Germinal center (tissue), 1 donor: ENCODE measurements around the gene HSPA1L.
"Not testable (repeated sequence)": the region's sequence is repeated elsewhere in the genome, so short reads cannot be mapped to it uniquely, and the experiment has no call there.

Experiments
- DNase-seq: peaks from one replicate; pipeline ENCODE4 v3.0.0; 2012; ENCODE audit warnings: mixed read lengths, low spot score

HSPA1L gene

DNA sequence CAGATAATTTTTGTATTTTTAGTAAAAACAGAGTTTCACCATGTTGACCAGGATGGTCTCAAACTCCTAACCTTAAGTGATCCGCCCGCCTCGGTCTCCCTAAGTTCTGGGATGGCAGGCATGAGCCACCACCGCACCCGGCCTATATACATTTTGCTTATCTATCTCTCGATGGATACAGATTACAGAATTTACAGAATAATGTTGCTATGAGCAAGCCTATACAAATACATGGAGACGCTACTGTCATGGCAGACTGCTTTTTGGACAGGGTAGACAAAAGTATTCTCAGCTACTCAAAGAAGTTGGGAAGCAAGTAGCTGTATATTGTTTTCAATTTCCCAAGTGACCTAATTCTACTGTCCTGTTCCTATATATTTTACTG is 1.6 kb downstream of the HSPA1L start:
- DNase-seq: no peak

DNA sequence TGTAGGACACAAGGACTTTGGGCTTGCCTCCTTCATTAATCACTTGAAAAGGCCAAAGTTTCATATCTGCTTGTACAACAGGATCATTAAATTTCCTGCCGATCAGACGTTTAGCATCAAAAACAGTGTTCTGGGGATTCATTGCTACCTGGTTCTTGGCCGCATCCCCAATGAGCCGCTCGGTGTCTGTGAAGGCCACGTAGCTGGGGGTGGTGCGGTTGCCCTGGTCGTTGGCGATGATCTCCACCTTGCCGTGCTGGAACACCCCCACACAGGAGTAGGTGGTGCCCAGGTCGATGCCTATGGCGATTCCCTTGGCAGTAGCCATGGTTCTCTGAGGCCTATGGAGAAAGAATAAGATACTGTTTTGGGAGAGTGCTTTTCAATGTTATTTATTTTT is 3.4 kb downstream of the HSPA1L start:
- no peak for DNase-seq

DNA sequence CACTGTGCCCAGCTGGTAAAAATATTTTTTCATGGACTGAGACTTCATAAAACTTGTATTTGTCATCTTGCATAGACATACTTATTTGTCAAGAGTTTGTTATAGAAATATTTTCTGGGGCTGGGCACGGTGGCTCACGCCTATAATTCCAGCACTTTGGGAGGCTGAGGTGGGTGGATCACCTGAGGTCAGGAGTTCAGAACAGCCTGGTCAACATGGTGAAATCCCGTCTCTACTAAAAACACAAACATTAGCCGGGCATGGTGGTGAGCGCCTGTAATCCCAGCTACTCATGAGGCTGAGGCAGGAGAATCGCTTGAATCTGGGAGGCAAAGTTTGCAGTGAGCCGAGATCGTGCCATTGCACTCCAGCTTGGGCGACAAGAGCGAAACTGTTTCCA is 6.5 kb downstream of the HSPA1L start:
- DNase-seq: not testable (repeated sequence)

DNA sequence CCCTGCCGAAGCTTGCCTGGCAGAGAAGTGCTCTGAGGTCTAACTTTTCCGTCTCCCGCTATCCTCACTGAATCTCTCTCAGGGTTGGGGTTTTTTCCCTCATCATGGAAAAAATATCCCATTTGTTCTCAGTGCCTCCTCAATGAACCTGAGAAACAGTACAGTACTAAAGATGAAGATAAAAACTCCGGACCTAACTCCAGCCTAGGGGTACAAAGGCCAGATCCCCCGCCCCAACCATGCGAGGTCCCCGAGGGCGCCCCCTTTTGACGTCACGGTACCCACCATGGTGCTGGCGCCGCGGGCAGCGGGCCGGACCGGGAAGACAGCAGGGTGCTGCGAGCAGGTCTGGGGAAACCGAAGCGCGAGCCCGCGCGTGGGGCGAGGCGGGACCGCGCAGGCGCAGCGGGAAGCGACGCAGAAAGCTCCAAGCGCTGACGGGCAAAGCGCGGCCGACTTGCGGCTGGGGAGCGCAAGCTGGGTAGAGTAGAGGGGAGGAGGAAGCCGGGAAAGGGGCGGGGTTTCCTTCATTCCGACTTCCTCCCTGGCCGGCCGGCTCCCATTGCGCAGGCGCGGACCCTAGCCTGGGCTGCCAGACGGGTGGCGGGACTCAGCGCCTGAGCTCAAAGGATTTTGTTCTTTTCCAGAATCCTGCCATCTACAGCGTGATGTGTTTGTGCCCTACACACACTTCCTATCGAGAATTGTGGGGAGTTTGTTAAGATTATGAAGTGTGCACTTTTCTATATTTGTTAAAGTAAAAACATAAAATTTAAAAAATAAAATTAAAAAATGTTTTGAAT is 8.4 kb downstream of the HSPA1L start, which contains the start of gene LSM2:
TSS of gene LSM2 (minus strand) at position 497 of the 803 bp plus-strand sequence. CDS start at position 288, 209 bp downstream.
- peak; percentile 99 for DNase-seq

DNA sequence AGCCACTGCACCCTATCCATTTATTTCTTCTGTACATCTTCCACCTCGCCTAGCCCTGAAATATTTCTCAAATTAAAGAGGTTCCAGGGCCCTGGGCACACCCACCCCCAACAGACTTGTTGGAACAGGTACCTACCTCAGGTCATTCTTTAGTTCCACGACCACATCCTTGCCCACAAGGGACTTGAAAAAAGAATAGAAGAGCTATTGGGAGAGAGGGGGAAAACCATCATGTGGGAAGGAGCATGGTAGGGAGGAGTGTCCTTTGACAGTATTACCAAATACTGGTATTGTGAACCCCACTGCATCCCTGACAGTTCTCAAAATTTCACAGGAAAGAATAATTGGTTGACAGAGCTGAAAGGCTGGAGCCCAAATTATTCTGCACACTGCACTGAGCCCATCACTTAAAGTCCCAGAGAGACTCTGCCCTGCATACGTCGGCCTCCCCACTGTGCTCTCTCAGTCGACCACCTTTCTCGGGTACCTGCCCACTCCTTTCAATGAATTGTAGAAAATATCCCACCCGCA is 9.1 kb downstream of the HSPA1L start:
- DNase-seq: peak; percentile 30

DNA sequence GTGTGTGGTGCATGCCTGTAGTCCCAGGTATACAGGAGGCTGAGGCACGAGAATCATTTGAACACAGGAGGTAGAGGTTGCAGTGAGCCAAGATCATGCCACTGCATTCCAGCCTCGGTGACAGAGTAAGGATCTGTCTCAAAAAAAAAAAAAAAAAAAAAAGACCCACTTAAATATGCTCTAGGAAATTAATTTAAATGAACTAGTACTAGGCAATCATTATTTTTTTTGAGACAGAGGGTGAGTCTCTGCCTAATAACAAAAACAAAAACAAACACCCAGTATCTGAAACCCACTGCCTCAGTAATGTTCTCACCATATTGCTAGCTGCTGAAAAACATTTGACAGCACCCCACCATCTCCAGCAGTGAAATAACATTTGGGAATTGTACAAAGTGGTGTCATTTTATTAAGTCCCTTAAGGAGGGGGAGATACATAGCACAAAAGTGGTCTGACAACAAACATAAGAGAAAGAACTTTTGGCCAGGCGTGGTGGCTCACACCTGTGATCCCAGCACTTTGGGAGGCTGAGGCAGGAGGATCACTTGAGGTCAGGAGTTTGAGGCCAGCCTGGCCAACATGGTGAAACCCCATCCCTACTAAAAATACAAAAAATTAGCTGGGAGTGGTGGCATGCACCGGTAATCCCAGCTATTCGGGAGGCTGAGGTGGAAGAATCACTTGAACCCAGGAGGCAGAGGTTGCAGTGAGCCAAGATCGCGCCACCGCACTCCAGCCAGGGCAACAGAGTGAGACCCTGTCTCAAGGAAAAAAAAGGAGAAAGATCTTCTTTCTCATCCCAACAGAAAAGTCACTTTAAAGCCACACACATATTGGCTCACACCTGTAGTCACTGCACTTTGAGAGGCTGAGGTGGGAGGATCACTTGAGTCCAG is 13.8 kb downstream of the HSPA1L start:
- DNase-seq: not testable (repeated sequence)

DNA sequence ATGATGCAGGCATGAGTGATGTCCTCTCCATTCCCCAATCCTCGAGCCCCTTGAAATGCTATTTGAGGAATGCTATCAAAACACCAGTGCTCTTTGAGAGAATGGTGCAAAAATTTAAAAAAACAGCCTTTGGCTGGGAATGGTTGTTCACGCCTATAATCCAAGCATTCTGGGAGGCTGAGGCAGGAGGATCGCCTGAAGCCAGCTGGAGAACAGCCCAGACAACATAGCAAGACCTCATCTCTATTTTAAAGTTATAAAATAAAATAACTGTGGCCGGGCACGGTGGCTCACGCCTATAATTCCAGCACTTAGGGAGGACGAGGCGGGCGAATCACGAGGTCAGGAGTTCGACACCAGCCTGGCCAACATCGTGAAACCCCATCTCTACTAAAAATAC is 15.3 kb downstream of the HSPA1L start:
- no peak for DNase-seq

DNA sequence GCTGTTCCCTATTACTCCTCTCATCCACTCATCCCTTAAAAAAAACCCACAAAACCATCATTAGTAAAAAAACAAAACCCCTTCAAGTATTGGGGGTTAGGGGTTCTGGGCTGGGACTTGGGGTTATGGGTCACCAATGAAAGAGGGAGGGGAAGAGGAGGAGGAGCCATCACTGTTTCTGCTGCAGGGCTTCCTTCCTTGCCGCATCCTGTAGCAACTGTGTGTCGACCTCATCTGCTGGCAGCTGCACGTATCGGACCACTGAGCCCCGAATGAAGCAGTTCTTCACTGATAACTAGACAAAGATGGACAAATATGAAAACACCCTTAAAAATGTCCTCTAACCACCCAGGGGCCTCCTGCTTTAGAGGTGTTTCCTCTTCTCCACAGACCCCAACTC is 17.5 kb downstream of the HSPA1L start:
- DNase-seq: no peak

DNA sequence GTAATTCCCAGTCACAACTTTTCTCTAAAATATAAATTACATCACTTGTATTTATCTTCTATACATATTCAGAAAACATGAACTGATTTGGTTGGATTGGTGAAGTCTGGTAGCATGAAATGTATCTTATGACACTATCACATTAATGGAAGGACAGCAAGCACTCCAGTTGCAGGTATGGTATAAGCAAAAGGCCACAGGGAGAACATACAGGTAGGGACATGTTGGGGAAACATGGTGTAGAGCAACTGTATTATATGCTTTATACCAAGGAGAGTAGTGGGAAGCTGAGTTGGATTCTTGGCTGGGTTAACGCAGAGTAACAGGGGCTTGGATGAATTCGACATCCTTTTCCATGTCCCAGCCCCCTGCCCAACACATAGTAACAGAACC is 18.1 kb downstream of the HSPA1L start:
- no peak for DNase-seq

DNA sequence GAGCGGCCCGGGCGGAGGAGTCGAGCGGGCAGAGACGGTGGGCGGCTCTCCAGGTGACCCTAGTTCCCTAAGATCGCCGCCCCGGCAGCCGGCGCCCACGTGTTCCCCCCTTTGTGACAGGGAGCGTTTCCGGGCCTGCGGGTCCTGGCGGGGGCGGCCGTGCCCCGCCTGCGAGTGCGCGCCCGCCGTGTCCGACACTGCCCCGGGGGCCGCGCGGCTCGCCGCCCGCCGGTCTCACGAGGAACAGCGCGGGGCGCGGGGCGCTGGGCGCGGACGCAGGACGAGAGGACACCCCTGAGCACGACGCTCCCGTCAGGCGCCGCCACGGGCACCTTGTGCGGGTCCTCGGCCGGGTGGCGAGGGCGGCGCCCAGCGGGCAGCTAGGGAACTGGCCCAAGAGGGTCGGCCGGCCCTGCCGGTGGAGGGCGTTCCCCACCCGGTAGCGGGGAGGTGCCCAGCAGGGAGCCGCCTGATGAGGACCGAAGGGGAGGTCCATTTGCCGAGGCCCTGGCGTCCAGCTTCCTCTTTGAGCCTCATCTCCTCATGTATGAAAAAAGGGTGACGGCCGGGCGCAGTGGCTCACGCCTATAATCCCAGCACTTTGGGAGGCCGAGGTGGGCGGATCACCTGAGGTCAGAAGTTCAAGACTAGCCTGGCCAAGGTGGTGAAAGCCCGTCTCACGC is 19.3 kb downstream of the HSPA1L start, which contains the start of gene VARS1:
TSS of gene VARS1 (minus strand) at position 137 of the 683 bp plus-strand sequence. CDS start 535 bp downstream, outside the sequence.
- DNase-seq: peak; percentile 95

DNA sequence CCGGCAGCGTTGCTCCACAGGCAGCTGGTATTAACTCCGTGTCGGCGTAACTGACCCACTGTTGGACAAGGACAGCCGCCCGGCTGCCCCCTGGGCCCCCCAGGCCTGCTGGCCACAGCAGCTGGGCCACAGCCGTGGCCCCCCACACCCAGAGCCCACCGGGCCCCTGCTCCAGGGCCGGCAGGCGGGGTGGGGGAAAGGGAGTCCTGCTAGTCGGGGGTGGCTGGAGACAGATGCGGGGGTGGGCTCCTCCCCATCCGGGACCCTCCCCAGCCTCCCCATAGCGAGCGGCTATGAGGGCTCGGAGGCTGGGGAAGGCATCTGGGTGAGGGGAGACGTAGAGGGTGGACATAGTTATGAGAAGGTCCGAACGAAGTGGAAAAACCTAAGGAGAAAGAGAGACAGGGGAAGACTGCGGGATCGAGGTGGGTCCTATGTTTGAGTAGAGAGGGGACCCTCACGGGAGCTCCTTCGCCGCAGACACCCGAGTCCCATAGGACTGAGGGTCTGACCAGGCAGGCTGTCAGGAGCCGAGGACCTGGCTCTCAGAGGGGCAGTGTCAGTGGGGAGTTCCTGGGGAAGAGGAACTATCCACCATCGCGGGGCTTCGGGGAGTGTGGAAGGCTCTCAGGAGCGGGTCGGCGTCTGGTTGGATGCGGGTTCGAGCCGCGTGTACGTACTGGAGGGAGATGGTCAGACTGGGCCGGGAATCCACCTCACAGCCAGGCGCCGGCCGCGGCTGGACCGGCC is 20.0 kb downstream of the HSPA1L start:
- DNase-seq: peak; percentile 40

DNA sequence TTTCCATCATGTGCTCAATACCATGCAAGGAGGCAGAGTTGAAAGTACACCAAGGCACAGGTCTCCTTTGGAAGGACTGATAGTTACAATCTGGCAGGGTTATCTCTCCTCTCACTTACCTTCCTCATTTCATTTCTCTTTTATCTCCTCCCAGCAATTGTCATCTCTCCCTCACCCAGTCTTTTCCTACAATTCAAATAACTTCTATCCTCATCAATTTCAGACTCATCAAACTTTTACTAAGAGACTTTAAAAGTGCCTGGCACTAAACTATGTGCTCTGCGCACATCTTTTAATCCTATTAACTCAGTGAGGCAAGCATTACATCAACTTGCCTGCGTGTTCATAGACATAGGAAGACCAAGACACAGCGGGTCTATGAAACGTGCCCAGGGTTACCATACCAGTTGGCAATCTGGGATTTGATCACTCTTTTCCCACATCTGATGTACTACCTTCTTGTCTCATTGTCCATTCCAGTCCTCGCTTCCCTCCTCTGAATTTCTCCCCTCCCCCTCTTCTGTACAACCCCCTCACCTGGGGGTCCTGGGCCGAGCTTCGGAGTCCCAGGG is 20.7 kb downstream of the HSPA1L start:
- DNase-seq: no peak

DNA sequence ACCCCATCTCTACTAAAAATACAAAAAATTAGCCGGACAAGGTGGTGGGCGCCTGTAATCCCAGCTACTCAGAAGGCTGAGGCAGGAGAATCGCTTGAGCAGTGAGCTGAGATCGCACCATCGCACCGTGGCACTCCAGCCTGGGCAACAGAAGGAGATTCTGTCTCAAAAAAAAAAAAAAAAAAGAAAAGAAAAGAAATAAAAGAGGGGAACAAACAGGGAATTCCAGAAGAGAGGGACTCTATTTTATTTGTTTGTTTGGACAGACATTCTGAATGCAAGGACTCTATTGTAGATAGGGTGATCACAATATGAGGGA is 21.2 kb downstream of the HSPA1L start:
- not testable (repeated sequence) for DNase-seq

DNA sequence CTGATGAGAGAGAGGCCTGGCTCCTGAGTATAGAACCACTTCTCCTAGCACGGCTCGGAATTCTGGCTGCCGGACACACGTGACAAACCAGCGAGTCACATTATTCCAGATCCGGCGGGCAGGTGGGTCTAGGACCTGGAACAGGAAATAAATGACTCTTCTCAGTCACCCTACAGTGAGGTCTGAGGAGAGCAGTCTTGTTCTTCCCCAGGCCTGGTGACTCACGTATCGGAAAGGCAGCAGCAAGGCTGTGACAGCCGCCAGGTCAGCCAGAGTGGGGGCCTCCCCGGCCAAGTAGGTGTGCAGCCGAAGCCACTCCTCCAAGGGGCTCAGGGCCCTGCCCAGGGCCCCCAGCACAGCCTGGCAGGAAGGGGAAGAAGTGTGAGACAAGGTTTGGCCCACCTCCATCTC is 22.3 kb downstream of the HSPA1L start:
- DNase-seq: no peak

DNA sequence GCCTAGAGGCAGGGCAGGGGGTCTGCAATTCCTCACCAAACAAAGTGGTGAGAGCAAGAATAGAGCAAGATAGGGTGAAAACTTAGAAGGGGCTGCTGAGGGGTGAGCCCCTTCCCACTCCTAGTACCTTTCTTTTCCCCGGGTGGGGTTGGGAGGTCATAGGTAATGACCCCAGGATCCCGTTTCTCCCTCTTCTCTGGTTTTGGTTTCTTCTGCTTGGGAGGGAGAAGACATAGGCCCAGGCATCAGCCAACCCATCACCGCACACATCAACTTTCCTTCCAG is 23.1 kb downstream of the HSPA1L start:
- DNase-seq: no peak

DNA sequence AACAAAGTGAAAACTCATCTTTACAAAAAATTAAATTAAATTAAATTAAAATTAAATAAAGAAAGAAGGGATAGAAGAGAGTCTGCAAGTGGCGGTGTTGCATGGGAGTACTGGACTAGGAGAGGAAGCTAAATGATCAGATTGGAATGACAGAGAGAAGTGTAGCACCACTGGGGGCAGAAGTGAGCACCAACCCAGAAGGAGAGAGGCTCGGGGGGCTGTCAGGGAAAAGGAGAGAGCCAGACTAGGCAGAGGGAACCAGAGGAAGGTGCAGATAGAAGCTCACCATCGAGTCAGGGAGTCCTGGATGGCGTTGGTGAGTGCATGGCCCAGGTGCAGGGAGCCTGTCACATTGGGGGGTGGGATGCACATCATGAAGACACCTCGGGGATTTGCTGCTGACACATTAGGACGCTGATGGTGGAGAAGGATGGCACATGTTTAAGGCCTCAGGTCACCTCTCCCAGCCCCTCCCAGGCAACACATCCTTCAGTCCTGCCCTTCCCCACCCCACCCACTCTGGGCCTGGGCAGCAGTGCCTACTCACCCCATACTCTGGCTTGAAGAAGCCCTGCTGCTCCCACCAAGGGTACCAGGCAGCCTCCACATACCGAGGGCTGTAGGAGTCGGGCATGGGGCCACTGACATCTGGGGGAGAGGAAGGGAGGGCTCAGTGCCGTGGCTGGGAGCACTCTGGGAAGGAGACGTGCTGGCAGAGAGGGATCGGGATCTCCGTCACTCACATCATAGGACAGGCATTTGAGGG is 23.6 kb downstream of the HSPA1L start:
- peak; percentile 71 for DNase-seq

DNA sequence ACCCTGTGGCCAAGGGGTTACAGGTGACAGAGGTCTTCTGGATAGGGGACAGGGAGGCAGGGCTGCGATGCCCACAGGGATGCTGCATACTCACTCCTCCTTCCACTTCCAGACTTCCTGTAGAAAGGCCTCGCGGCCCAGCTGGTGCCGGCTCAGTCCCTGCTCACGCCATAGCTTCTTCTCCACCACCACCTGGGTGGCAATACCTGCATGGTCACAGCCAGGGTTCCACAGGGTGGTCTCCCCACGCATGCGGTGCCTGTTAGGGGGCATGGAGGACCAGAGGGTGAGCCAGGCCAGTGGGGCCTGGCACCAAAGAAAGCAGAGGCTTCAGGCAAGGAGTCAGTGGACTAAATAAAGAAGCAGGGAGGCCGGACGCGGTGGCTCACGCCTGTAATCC is 29.6 kb downstream of the HSPA1L start:
- DNase-seq: no peak

DNA sequence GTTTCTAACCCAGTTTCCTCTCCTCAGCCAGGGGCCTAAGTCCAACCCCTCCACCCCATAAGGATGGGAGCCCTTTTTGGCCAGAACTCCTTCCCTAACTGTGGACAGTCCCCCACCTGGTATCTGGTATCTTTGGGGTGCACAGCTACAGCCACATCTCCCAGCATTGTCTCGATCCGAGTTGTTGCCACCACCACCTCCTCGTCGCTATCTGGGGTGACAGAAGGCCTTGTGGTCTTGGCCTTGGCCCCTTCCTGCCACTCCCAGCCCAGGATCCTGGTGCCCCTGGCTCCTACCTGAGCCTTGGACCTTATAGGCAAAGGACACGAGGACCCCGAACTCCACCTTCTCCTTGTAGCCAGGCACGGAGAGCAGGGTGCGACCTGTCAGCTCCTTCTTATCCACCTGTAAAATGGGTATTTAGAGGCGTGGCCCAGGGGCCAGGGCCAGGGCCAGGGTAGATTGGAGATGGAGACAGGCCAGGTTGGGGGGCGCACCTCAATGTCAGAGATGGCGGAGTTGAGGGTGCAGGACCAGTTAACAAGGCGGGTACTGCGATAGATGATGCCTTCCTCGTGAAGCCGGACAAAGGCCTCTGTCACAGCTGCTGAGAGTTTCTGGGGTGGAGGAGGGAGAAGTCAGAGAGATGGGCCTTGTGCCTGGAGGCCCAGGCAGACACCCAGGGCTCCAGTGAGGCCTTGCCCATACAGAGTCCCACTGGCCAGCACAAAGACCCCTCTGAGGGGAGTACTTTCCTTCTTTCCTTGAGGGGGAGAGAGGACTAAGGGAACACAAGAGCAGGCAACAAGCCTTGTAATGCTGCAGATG is 30.8 kb downstream of the HSPA1L start:
- no peak for DNase-seq

DNA sequence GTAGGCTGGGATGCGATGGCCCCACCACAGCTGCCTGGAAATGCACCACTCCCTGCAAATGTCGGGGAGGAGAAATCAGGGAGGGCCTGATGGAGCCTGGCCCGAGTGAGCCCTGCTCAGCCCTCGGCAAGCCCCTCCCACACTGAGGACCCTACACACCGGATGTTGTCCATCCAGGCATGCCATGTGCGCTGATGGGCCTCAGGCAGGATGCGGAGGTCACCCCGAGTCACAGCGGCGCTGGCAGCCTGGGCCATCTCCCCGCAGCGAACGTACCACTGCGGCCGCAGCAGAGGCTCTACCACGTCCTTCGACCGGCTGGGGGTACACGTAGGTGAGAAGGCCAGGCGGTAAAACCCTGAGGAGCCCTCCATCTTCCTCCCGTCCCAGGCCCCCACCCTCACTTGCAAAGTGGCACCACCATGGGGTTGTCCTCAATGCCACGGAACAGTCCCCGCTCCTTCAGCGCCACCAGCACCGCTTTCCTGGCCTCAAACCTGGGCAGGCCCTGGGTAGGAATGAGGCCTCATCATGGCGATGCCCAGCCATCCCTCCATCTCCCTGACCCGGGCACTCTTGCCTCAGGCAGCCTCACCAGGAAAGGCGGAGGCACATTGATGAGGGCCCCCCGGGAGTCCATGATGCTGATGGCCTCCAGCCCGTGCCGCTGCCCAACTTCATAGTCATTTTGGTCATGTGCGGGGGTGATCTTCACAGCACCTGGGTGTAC is 32.8 kb downstream of the HSPA1L start:
- no peak for DNase-seq
